Measurements from ENCODE around the gene AMY1C. TPM values are rescaled to one million over a fixed set of nuclear protein-coding genes. Genes with fewer than 3 reads are reported as not detected.

Gene AMY1C
- total RNA-seq (2022; extraction: Qiagen RNA extraction; ENCODE audit: low read depth) = not detected in 5 replicates

GRCh38 chr1:103749598-103749997 is at the start of gene AMY1C:
Gene AMY1C (plus strand): TSS chr1:103749898. CDS start chr1:103750470, 572 bp downstream.

Other genes with a start within 250 kb of the AMY1C start
- 5.6 to 7.5 TPM (median 6.3 TPM) in 5 replicates for gene RNPC3, start 224.2 kb upstream of the AMY1C start, total RNA-seq (2022; extraction: Qiagen RNA extraction; ENCODE audit: low read depth)
- gene AMY2B, start 178.3 kb upstream of the AMY1C start, total RNA-seq (2022; extraction: Qiagen RNA extraction; ENCODE audit: low read depth) = 0.32 to 0.63 TPM (median 0.35 TPM) in 5 replicates
- not detected in 5 replicates for gene AMY2A, start 132.5 kb upstream of the AMY1C start, total RNA-seq (2022; extraction: Qiagen RNA extraction; ENCODE audit: low read depth)
- gene AMY1A, start 94.1 kb upstream of the AMY1C start, total RNA-seq (2022; extraction: Qiagen RNA extraction; ENCODE audit: low read depth) = not detected in 5 replicates
- gene AMY1B, start 53.7 kb upstream of the AMY1C start, total RNA-seq (2022; extraction: Qiagen RNA extraction; ENCODE audit: low read depth) = not detected in 5 replicates